Neuron (in vitro differentiated cells): ENCODE data around the gene FEM1C.

Source experiments
- H2AFZ ChIP-seq: one replicate; pipeline ENCODE4 v1.6.1; 2013; ENCODE audit warnings: low read depth, mild to moderate bottlenecking, inconsistent platforms, low read length, moderate library complexity
- H3K27me3 ChIP-seq: one replicate; pipeline ENCODE4 v1.6.1; 2013; ENCODE audit warnings: low read length; ENCODE audit not compliant: insufficient read depth
- H3K36me3 ChIP-seq: one replicate; pipeline ENCODE4 v1.6.1; 2013; ENCODE audit warnings: low read length; ENCODE audit not compliant: insufficient read depth
- H3K4me1 ChIP-seq: one replicate; pipeline ENCODE4 v1.6.1; 2013; ENCODE audit warnings: low read length; ENCODE audit not compliant: insufficient read depth
- H3K4me3 ChIP-seq: 2 replicates; pipeline ENCODE4 v1.5.1; 2013; ENCODE audit warnings: mild to moderate bottlenecking, low read length, moderate library complexity
- H3K9me3 ChIP-seq: one replicate; pipeline ENCODE4 v1.6.1; 2013; ENCODE audit warnings: low read length

Gene FEM1C

DNA sequence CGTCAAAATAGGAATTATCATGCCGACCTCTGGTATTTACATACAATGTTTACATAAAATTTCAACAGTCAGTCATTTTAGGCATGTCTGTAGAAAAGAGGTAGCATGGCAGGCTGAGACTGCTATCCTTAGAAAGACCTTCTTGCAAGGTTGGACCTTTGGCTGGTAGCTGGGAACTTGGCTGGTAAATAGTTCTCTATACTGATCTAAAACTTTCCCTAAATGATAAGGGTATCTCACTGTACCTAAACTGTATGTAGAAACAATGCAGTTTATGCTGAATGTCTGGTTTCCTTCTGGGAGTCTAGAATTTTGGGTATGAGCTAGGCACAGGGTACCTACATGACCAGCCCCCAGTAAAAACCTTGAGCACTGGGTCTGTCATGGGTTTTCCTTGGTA, 18.0 kb downstream of the FEM1C start:
- Histone ChIP-seq H3K36me3 (peaks cover 49% of the 10 kb centered on the region), H3K4me1 (no peaks in the 10 kb centered on the region), H2AFZ (no peak overlapping the region), H3K9me3 (no peaks in the 10 kb centered on the region), H3K27me3 (no peaks in the 10 kb centered on the region), H3K4me3 (no peak overlapping the region)

DNA sequence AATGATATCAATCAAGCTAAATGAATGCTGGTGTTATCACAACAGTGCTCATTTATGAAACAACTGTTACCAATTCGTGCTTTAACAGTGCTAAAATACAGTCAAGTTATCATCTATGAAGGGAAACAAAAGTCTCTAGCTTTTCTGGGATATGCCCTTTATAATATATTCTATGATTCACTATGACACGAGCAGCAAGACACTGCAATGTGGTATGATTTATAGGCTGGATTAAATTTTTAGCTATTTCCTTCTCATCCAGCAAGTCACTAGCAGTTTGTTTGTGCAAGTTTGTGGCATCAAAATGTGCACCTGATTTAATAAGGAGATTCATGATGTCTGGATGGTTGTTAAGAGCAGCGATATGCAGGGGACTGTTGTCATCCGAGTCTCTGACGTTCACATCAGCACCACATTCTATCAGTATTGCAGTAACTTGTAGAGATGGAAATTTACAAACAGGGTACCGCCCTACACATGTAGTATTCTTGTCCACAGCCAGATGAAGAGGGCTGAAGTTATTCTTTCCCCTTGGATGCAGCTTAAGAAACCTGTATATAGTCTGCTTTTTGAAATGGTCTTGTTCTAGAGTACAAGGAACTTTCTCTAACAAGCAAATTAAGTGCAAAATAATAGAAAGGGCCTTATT, 20.3 kb downstream of the FEM1C start:
- Histone ChIP-seq H3K4me1 (no peaks in the 10 kb centered on the region), H3K9me3 (no peaks in the 10 kb centered on the region), H3K4me3 (no peak overlapping the region), H3K27me3 (no peaks in the 10 kb centered on the region), H3K36me3 (peaks cover 45% of the 10 kb centered on the region), H2AFZ (no peak overlapping the region)

DNA sequence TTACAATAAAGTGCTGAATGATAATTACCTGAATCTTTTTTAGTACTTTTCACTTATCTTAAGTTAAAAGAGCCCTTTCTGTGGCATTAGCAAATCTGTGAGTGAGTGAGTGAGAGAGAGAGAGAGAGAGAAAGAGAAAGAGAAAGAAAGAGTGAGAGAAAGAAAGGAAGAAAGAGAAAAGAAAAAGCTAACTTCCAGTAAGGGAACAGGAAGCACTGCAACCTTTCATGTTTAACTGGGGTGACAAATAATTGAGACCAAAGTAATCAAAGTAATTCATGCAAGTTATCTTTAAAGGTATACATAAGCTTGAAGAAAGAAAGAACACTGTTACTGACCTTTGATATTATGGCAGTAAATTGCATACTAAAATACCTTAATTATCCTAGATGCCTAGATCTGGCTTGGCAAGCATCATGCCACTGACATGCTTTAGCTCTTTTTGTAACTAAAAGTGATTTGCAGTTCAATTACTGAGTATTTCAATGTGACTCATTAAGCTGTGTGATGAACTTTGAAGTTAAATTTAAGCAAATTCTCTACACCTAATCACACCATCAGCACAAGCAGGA, 21.7 kb downstream of the FEM1C start:
- H3K36me3 ChIP-seq, result peaks cover 42% of the 10 kb centered on the region

DNA sequence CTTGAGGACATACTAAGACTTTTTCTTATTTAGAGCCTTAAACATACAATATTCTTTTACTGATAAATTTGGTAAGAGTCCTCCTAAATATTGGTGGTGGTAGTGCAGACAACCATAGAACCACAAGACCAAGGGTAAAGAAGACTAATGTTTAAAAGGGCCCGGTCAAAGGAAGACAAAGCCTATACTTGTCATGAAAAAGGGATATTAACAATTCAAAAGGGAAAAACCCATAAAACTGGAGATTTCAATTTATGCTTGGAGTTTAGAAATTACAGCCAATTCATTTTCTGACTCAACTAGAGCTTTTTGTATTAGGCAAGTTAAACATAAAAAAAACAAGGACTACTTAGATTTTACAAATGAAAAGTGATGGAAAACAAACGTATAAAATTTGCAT, 24.4 kb downstream of the FEM1C start:
- Histone ChIP-seq H3K4me1 (no peaks in the 10 kb centered on the region), H3K27me3 (no peaks in the 10 kb centered on the region), H3K9me3 (no peaks in the 10 kb centered on the region), H3K36me3 (peaks cover 26% of the 10 kb centered on the region), H3K4me3 (no peak overlapping the region), H2AFZ (no peak overlapping the region)

More for the DNA sequence above, 21.7 kb downstream of the FEM1C start:
- Histone ChIP-seq H3K4me1 (no peaks in the 10 kb centered on the region), H3K4me3 (no peak overlapping the region), H3K9me3 (no peaks in the 10 kb centered on the region), H2AFZ (no peak overlapping the region), H3K27me3 (no peaks in the 10 kb centered on the region)

DNA sequence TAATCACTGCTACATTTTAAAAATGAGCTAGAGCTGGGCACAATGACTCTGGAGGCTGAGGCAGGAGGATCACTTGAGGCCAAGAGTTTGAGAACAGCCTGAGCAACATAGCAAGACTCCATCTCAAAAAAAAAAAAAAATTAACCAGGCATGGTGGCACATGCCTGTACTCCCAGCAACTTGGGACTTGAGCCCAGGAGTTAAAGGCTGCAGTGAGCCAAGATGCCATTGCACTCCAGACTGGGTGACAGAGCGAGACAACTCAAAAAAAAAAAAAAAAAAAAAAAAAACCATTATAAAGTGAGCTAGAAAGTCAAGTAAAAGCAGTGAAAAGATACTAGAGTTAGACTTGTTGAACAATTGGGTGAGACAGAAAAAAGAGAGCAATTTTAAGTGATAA, 28.2 kb downstream of the FEM1C start:
- no peaks in the 10 kb centered on the region for H3K36me3 ChIP-seq
- no peaks in the 10 kb centered on the region for H3K4me1 ChIP-seq
- H3K27me3 ChIP-seq, result no peaks in the 10 kb centered on the region
- no peak overlapping the region for H2AFZ ChIP-seq
- H3K9me3 ChIP-seq, result no peaks in the 10 kb centered on the region
- H3K4me3 ChIP-seq, result no peak overlapping the region

DNA sequence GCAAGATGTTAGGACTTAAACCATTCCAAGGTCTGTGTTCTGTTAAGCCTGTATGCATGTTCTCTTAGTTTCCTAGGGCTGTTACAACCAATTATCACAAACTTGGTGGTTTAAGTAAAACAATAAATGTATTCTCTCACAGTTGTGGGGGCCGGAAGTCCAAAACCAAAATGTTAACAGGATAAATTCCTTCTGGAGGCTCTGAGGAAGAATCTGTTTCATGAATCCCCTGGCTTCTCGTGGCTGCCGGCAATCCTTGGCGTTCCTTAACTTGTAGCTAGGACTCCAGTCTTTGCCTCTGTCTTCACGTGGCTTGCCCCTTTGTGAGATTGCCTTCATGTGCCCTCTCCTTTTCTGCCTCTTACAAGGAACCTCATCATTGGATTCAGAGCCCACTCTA, 30.4 kb downstream of the FEM1C start:
- no peaks in the 10 kb centered on the region for H3K36me3 ChIP-seq
- no peaks in the 10 kb centered on the region for H3K4me1 ChIP-seq
- H3K4me3 ChIP-seq, result no peak overlapping the region
- no peaks in the 10 kb centered on the region for H3K9me3 ChIP-seq
- no peak overlapping the region for H2AFZ ChIP-seq
- no peaks in the 10 kb centered on the region for H3K27me3 ChIP-seq

DNA sequence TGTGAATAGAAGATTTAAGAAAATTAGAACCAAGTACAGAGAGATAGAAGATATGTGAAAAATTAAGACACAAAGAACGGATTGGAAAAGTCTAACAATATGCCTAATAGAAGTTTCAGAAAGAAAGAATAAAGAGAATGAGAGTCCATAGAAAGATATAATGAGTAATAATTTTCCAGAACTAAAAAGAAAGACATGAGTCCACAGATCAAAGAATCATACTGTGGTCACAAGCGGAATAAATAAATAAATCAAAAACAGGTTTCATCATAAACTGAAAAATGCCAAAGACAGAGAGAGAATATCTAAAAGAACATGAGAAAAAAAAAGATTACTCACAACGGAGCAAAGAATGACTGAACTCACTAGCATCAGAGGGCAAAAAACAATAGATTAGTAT, 32.9 kb downstream of the FEM1C start:
- Histone ChIP-seq H3K4me1 (peaks cover 4% of the 10 kb centered on the region), H3K9me3 (no peaks in the 10 kb centered on the region), H3K36me3 (no peaks in the 10 kb centered on the region), H3K27me3 (no peaks in the 10 kb centered on the region), H3K4me3 (no peak overlapping the region), H2AFZ (no peak overlapping the region)

DNA sequence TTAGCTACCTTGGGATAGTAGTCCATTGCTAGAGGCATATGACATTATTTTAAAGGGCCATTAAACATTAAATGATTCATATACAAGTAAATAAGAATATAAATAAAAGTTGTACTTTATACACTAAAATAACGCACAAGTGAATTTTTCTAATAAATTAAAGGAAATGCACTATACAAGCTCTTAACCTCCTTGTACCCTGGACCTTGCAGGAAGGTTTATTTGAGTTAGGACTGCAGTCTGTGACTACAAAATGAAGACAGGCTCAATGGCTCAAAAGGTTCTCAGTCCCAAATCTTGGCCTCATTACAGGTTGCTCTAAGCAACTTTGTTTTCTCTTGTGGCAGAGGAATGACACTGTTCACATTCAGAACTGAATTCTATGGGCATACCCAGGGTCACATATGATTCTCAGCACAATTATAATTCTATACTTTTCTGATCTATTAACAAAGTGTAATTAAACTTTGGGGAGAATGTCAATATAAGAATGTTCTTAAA, 34.4 kb downstream of the FEM1C start:
- Histone ChIP-seq H3K27me3 (no peaks in the 10 kb centered on the region), H2AFZ (no peak overlapping the region), H3K36me3 (no peaks in the 10 kb centered on the region), H3K9me3 (no peaks in the 10 kb centered on the region), H3K4me1 (peaks cover 4% of the 10 kb centered on the region), H3K4me3 (no peak overlapping the region)

DNA sequence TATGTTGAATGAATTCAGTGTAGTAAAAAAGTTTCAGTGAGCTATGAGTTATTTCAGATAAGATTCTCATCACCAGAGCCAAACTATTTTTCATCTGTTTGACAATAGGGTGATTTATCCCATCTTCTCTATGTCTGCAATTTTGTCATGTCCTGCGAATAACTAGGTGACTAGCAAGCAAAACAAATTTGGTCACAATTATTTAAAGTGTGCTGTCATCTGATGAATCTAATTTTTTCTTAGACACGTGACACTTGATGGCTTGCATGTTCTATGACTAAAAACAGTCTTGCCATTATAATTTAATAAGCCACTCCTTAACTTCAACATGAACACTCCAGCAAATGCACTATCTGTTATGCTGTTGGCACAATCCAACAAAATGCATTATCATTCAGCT, 35.0 kb downstream of the FEM1C start:
- H2AFZ ChIP-seq, result no peak overlapping the region
- H3K9me3 ChIP-seq, result no peaks in the 10 kb centered on the region
- H3K36me3 ChIP-seq, result no peaks in the 10 kb centered on the region
- H3K4me1 ChIP-seq, result peaks cover 4% of the 10 kb centered on the region
- no peak overlapping the region for H3K4me3 ChIP-seq
- H3K27me3 ChIP-seq, result no peaks in the 10 kb centered on the region

DNA sequence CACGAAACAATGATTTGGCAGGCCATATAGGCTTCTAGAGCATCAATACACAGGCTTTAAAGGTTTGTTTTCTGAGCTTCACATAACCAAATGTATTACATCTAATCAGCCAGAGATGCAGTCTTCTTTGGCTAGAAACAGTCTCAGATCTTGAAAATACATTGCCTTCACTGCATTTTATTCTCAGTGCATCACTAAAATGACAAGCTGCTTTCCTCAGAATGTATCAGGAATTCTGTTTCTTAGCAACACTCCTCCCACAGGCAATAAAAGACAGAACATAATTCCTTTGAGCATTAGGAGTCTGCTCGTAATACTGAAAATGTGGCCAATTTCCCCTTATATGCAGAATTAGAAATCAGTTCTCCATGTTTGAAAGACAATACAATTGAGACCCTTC, 36.9 kb downstream of the FEM1C start:
- Histone ChIP-seq H3K9me3 (peaks cover 5% of the 10 kb centered on the region), H3K4me1 (peaks cover 4% of the 10 kb centered on the region), H3K36me3 (no peaks in the 10 kb centered on the region), H3K27me3 (no peaks in the 10 kb centered on the region), H3K4me3 (no peak overlapping the region), H2AFZ (no peak overlapping the region)

DNA sequence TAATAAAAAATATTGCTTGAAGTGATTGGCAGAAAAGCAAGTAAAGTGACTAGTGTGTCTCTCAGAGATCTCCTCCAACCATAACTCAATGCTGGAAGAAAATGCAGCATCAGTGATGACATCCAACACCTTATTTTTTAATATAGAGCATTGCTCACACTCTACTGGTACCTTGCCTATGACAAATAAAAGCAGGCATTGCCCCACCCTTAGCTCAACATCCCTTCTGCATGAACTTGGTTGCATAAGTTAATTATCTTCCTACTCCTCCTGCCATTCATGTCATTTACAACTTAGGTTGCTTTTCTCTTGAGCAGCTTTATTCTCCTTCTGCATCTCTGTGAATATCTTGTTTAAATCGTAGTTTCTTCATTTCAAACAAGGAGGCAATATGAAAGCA, 41.2 kb downstream of the FEM1C start:
- Histone ChIP-seq H3K4me3 (no peak overlapping the region), H3K36me3 (no peaks in the 10 kb centered on the region), H3K27me3 (no peaks in the 10 kb centered on the region), H3K4me1 (peaks cover 4% of the 10 kb centered on the region), H3K9me3 (peaks cover 5% of the 10 kb centered on the region), H2AFZ (no peak overlapping the region)

DNA sequence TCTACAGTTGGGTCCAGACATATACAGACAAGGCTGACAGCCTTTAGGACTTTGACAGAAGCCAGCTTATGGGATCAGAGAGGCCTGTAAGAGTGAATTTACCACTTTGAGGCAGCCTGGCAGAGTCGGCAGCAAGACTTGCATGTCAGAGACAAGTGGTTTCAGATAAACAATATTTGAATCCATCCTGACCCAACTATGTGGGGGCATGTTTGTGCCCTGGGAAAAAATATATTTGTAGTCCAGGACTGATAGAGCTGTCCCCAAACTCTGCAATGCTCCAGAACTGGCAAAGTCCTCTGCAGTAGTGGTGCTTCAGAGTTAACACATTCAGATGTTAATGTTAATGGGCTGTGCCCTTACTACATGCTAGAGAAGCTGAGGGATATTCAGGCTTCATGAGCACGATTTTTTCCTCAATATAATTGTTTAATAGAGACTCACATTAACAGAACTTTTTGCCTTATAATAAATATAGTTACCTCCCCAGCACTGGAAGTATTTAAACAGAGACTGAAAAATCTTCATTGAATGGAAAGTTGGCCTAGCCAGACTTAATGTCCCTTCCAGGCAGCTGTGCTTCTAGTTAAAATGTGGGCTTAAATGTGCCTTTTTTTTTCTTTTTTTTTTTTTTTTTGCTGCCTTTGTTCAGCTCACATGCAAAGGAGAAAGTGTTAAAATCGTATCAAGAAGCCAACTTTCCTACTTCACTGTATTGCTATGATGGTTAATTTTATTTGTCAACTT, 42.9 kb downstream of the FEM1C start:
- no peaks in the 10 kb centered on the region for H3K4me1 ChIP-seq

DNA sequence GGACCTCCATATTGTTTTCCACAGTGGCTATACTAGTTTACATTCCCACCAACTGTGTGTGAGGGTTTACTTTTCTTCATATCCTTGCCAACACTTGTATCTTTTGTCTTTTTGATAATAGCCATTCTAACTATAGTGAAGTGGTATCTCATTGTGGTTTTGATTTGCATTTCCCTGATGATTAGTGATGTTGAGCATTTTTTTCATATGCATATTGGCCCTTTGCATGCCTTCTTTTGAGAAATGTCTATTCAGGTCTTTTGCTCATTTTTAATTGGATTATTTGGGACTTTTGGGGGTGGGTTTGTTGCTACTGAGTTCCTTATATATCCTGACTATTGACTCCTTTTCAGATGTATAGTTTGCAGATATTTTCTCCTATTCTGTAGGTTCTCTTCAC, 44.4 kb downstream of the FEM1C start:
- Histone ChIP-seq H2AFZ (no peak overlapping the region), H3K9me3 (peaks cover 5% of the 10 kb centered on the region), H3K36me3 (no peaks in the 10 kb centered on the region), H3K27me3 (no peaks in the 10 kb centered on the region), H3K4me3 (no peak overlapping the region), H3K4me1 (no peaks in the 10 kb centered on the region)

More for the DNA sequence above, 42.9 kb downstream of the FEM1C start:
- H3K4me3 ChIP-seq, result no peak overlapping the region
- no peaks in the 10 kb centered on the region for H3K27me3 ChIP-seq
- H3K36me3 ChIP-seq, result no peaks in the 10 kb centered on the region
- peaks cover 5% of the 10 kb centered on the region for H3K9me3 ChIP-seq
- no peak overlapping the region for H2AFZ ChIP-seq
